PFSK-1 (cell line): ENCODE data around the gene NRG3.

Experiments
- FOXP2 ChIP-seq: optimal IDR thresholded peaks from 2 replicates; pipeline ENCODE3; 2011; ENCODE audit warnings: borderline replicate concordance, control low read depth, inconsistent platforms; ENCODE audit not compliant: insufficient read depth; ENCODE audit errors: extremely low read length, extremely low read depth
- POLR2AphosphoS5 ChIP-seq: IDR thresholded peaks from 2 replicates; pipeline ENCODE4 v1.6.1; 2012; ENCODE audit warnings: low read depth, mild to moderate bottlenecking, control low read depth, low read length, moderate library complexity
- REST ChIP-seq, 2 experiments: IDR thresholded peaks; 2 replicates each; pipeline versions ENCODE4 v1.6.1 to v1.8.0; 2011 to 2012; ENCODE audit warnings: low read depth in 2 of 2, low read length in 2 of 2, control low read depth in 1 of 2, inconsistent platforms in 1 of 2, mild to moderate bottlenecking in 1 of 2, moderate library complexity in 1 of 2; ENCODE audit not compliant: insufficient read depth in 1 of 2
- SIN3A ChIP-seq: IDR thresholded peaks from 2 replicates; pipeline ENCODE4 v1.6.1; 2012; ENCODE audit warnings: mild to moderate bottlenecking, low read length, moderate library complexity, borderline replicate concordance; ENCODE audit not compliant: insufficient read depth
- TAF1 ChIP-seq: IDR thresholded peaks from 2 replicates; pipeline ENCODE4 v1.6.1; 2012; ENCODE audit warnings: low read length, control low read depth, borderline replicate concordance; ENCODE audit not compliant: insufficient read depth

The NRG3 gene

GRCh38 chr10:82757397-82757796 is 882.4 kb downstream of the NRG3 start:
- no peak for TF ChIP-seq FOXP2
- no peak for TF ChIP-seq REST (IDR thresholded peaks at IDR 0.05; ENCODE audit: insufficient read depth in 1 of 2, low read depth in 2 of 2, low read length in 2 of 2)
- no peak for TF ChIP-seq POLR2AphosphoS5
- TF ChIP-seq TAF1 = no peak
- no peak for TF ChIP-seq SIN3A

GRCh38 chr10:82757901-82758300 is 882.9 kb downstream of the NRG3 start:
- TF ChIP-seq FOXP2 (no peak), POLR2AphosphoS5 (no peak), REST (IDR thresholded peaks at IDR 0.05; ENCODE audit: insufficient read depth in 1 of 2, low read depth in 2 of 2, low read length in 2 of 2) (no peak), TAF1 (no peak), SIN3A (no peak)

- TF ChIP-seq FOXP2 (no peak), POLR2AphosphoS5 (no peak), REST (IDR thresholded peaks at IDR 0.05; ENCODE audit: insufficient read depth in 1 of 2, low read depth in 2 of 2, low read length in 2 of 2) (no peak), SIN3A (no peak), TAF1 (no peak)
Measured at GRCh38 chr10:82759050-82759449, 884.1 kb downstream of the NRG3 start.

- TF ChIP-seq SIN3A (no peak), FOXP2 (no peak), POLR2AphosphoS5 (no peak), TAF1 (no peak), REST (IDR thresholded peaks at IDR 0.05; ENCODE audit: insufficient read depth in 1 of 2, low read depth in 2 of 2, low read length in 2 of 2) (no peak)
Measured at GRCh38 chr10:82762641-82763040, 887.6 kb downstream of the NRG3 start.

- TF ChIP-seq TAF1 = no peak
- TF ChIP-seq POLR2AphosphoS5 = no peak
- TF ChIP-seq FOXP2 = no peak
- no peak for TF ChIP-seq REST (IDR thresholded peaks at IDR 0.05; ENCODE audit: insufficient read depth in 1 of 2, low read depth in 2 of 2, low read length in 2 of 2)
- TF ChIP-seq SIN3A = no peak
Measured at GRCh38 chr10:82768040-82768439, 893.0 kb downstream of the NRG3 start.
